Measurements from ENCODE around the gene SLC39A10. TPM values are rescaled to one million over a fixed set of nuclear protein-coding genes. Genes with fewer than 3 reads are reported as not detected.

Gene SLC39A10
- total RNA-seq, 1 donor from 2014 or later: 62.0 TPM

- DNase-seq (ENCODE audit: low spot score): peak; percentile 46
- Mint-ChIP-seq H3K4me3 (ENCODE audit: unreplicated experiment) (peak overlapping the region; percentile 95), H3K36me3 (ENCODE audit: low read depth, unreplicated experiment) (peaks cover 10% of the 10 kb centered on the region), H3K27ac (ENCODE audit: unreplicated experiment) (peak overlapping the region; percentile 91), H3K27me3 (ENCODE audit: unreplicated experiment) (peaks cover 9% of the 10 kb centered on the region), H3K4me1 (ENCODE audit: unreplicated experiment) (peaks cover 19% of the 10 kb centered on the region), H3K9me3 (ENCODE audit: unreplicated experiment) (no peaks in the 10 kb centered on the region)
- TF ChIP-seq, protein P1, sequence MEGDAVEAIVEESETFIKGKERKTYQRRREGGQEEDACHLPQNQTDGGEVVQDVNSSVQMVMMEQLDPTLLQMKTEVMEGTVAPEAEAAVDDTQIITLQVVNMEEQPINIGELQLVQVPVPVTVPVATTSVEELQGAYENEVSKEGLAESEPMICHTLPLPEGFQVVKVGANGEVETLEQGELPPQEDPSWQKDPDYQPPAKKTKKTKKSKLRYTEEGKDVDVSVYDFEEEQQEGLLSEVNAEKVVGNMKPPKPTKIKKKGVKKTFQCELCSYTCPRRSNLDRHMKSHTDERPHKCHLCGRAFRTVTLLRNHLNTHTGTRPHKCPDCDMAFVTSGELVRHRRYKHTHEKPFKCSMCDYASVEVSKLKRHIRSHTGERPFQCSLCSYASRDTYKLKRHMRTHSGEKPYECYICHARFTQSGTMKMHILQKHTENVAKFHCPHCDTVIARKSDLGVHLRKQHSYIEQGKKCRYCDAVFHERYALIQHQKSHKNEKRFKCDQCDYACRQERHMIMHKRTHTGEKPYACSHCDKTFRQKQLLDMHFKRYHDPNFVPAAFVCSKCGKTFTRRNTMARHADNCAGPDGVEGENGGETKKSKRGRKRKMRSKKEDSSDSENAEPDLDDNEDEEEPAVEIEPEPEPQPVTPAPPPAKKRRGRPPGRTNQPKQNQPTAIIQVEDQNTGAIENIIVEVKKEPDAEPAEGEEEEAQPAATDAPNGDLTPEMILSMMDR (IDR thresholded peaks at IDR 0.05; ENCODE audit: unreplicated experiment): no peak
Observed at GRCh38 chr2:195657634-195658540, 861 bp downstream of the SLC39A10 start.

GRCh38 chr2:195658541-195658890 lies 1.5 kb downstream of the SLC39A10 start:
- Mint-ChIP-seq H3K4me1 (ENCODE audit: unreplicated experiment) (peaks cover 19% of the 10 kb centered on the region), H3K4me3 (ENCODE audit: unreplicated experiment) (peak overlapping the region; percentile 95), H3K27me3 (ENCODE audit: unreplicated experiment) (peaks cover 9% of the 10 kb centered on the region), H3K9me3 (ENCODE audit: unreplicated experiment) (no peaks in the 10 kb centered on the region), H3K36me3 (ENCODE audit: low read depth, unreplicated experiment) (peaks cover 10% of the 10 kb centered on the region), H3K27ac (ENCODE audit: unreplicated experiment) (no peak overlapping the region)
- TF ChIP-seq, protein P1 (IDR thresholded peaks at IDR 0.05; ENCODE audit: unreplicated experiment): no peak
- no peak for DNase-seq (ENCODE audit: low spot score)

DNA sequence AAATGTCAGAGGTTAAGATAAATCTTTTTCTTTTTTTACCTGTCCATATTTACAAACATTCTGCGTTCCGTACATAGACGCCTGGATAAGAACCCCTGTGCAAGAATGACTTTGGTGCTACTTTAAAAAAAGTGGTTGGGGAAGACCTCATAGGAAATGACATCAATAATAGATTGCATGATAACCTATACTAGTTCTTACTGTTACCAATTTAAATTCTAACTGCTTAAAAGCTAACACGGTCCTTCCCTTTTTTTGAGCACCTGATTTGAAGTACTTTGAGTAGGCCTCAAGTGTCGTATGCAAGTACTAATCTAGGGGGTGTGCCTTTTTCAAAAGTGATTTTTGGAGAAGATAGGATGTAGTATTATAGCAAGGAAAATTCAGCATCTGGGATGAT lies 2.1 kb downstream of the SLC39A10 start:
- H3K27ac Mint-ChIP-seq (ENCODE audit: unreplicated experiment): no peak overlapping the region
- H3K4me3 Mint-ChIP-seq (ENCODE audit: unreplicated experiment): peak overlapping the region; percentile 45
- peaks cover 19% of the 10 kb centered on the region for H3K4me1 Mint-ChIP-seq (ENCODE audit: unreplicated experiment)
- H3K27me3 Mint-ChIP-seq (ENCODE audit: unreplicated experiment): peaks cover 9% of the 10 kb centered on the region
- TF ChIP-seq, protein P1 (IDR thresholded peaks at IDR 0.05; ENCODE audit: unreplicated experiment): no peak
- H3K36me3 Mint-ChIP-seq (ENCODE audit: low read depth, unreplicated experiment): peaks cover 10% of the 10 kb centered on the region
- H3K9me3 Mint-ChIP-seq (ENCODE audit: unreplicated experiment): no peaks in the 10 kb centered on the region
- no peak for DNase-seq (ENCODE audit: low spot score)

- Mint-ChIP-seq H3K36me3 (ENCODE audit: low read depth, unreplicated experiment) (peaks cover 10% of the 10 kb centered on the region), H3K9me3 (ENCODE audit: unreplicated experiment) (no peaks in the 10 kb centered on the region)
Observed at GRCh38 chr2:195659982-195660890, 3.2 kb downstream of the SLC39A10 start.

More at GRCh38 chr2:195659982-195660890, 3.2 kb downstream of the SLC39A10 start:
- TF ChIP-seq, protein P1 (IDR thresholded peaks at IDR 0.05; ENCODE audit: unreplicated experiment): peak; percentile 91
- H3K27me3 Mint-ChIP-seq (ENCODE audit: unreplicated experiment): peaks cover 9% of the 10 kb centered on the region
- no peak overlapping the region for H3K4me3 Mint-ChIP-seq (ENCODE audit: unreplicated experiment)
- H3K27ac Mint-ChIP-seq (ENCODE audit: unreplicated experiment): no peak overlapping the region
- H3K4me1 Mint-ChIP-seq (ENCODE audit: unreplicated experiment): peaks cover 19% of the 10 kb centered on the region
- peak; percentile 73 for DNase-seq (ENCODE audit: low spot score)
